T-cell (primary cell): ENCODE measurements around the gene PPP1R13L. TPM values are rescaled to one million over a fixed set of nuclear protein-coding genes. Genes with fewer than 3 reads are reported as not detected.

ENCODE experiments used
- ATAC-seq, 4 experiments: fragments of 200-7000 bp in 3 of 4; fragments of 150-1000 bp in 1 of 4; cut with Tn5 transposase; replicated peaks in 1 of 4; 1 replicate in 3 of 4; 2 replicates in 1 of 4; pipeline ENCODE4 v1.10.0; 2021; ENCODE audit warnings: moderate library complexity in 3 of 4, mild to moderate bottlenecking in 2 of 4, moderate number of reproducible peaks in 1 of 4
- CTCF ChIA-PET, 2 donors: fragments of 300-600 bp; sonication (Branson Sonifier 250); formaldehyde crosslinking; loops; one replicate each; lab custom pipeline; 2022; ENCODE audit warnings: antibody characterized with exemption in 2 of 2; lab: Charles Lee
- POLR2A ChIA-PET, 2 donors: fragments of 300-600 bp; sonication (Branson Sonifier 250); formaldehyde crosslinking; loops; one replicate each; lab custom pipeline; 2022; ENCODE audit warnings: antibody characterized with exemption in 2 of 2; lab: Charles Lee
- DNase-seq, 35 experiments: peaks; one replicate each; pipeline versions ENCODE4 v3.0.0 to v3.0.0-alpha.2; 2013 to 2023
- H3K27ac ChIP-seq: one replicate; pipeline ENCODE4 v1.5.1; 2013; ENCODE audit warnings: low read length
- H3K27me3 ChIP-seq, 2 experiments: replicated peaks in 1 of 2; 1 replicate in 1 of 2; 2 replicates in 1 of 2; pipeline versions ENCODE4 v1.6.1 to v1.7.0; 2013; ENCODE audit warnings: low read length in 1 of 2, mixed read lengths in 1 of 2; ENCODE audit not compliant: control insufficient read depth in 2 of 2, insufficient read depth in 2 of 2; ENCODE audit errors: extremely low read depth in 1 of 2
- H3K36me3 ChIP-seq, 2 donors: 1 replicate in 1 of 2; 2 replicates in 1 of 2; pipeline versions ENCODE4 v1.6.1 to v1.7.0; 2013; ENCODE audit warnings: low read length in 1 of 2; ENCODE audit not compliant: control insufficient read depth in 2 of 2, insufficient read depth in 1 of 2; ENCODE audit errors: extremely low read depth in 1 of 2
- H3K4me1 ChIP-seq, 2 experiments: 1 replicate in 1 of 2; 2 replicates in 1 of 2; pipeline versions ENCODE4 v1.6.1 to v1.7.0; 2013; ENCODE audit warnings: low read length in 2 of 2, mixed read lengths in 1 of 2; ENCODE audit not compliant: insufficient read depth in 2 of 2, control insufficient read depth in 1 of 2; ENCODE audit errors: extremely low read depth in 1 of 2
- H3K4me3 ChIP-seq, 2 donors: 1 replicate in 1 of 2; 2 replicates in 1 of 2; pipeline versions ENCODE4 v1.5.1 to v1.7.0; 2013; ENCODE audit warnings: mild to moderate bottlenecking in 2 of 2, low read length in 1 of 2, moderate library complexity in 1 of 2; ENCODE audit not compliant: control insufficient read depth in 1 of 2; ENCODE audit errors: extremely low read depth in 1 of 2
- H3K9me3 ChIP-seq: 2 replicates; pipeline ENCODE4 v1.7.0; 2013
- H3K27ac Mint-ChIP-seq, 2 donors: one replicate each; pipeline ENCODE4 v1.8.0; 2020 to 2021; ENCODE audit warnings: mild to moderate bottlenecking in 2 of 2, mixed read lengths in 2 of 2
- H3K27me3 Mint-ChIP-seq, 2 donors: one replicate each; pipeline ENCODE4 v1.8.0; 2021 to 2022; ENCODE audit warnings: mixed read lengths in 2 of 2
- H3K36me3 Mint-ChIP-seq: one replicate; pipeline ENCODE4 v1.8.0; 2021; ENCODE audit warnings: mixed read lengths
- H3K4me1 Mint-ChIP-seq, 3 donors: one replicate each; pipeline ENCODE4 v1.8.0; 2020 to 2022; ENCODE audit warnings: mixed read lengths in 3 of 3, mild to moderate bottlenecking in 1 of 3
- H3K4me3 Mint-ChIP-seq, 3 donors: one replicate each; pipeline ENCODE4 v1.8.0; 2020 to 2022; ENCODE audit warnings: mild to moderate bottlenecking in 3 of 3, mixed read lengths in 3 of 3, moderate library complexity in 3 of 3
- H3K9me3 Mint-ChIP-seq, 3 donors: one replicate each; pipeline ENCODE4 v1.8.0; 2020 to 2022; ENCODE audit warnings: mixed read lengths in 3 of 3
- WGBS: methylation state at CpG from one replicate; pipeline ENCODE4 v1.1.5; 2013; ENCODE audit warnings: missing lambda C conversion rate; ENCODE audit not compliant: insufficient coverage; 5-methylcytosine and 5-hydroxymethylcytosine counted together
- total RNA-seq, 35 experiments: library from RNA in 6 of 35; stranded (reverse) in 6 of 35; fragments of 120-200 nt in 1 of 35; gene quantifications; one replicate each; pipeline versions ENCODE4 v1.2.1 to v1.2.4 and lab custom pipeline; 2013 to 2026

The PPP1R13L gene
- total RNA-seq, 5 donors from 2014 or later (not counting 1 experiment from before 2014, with no cell fraction given) = 7.9 to 15.7 (median 12.5) TPM

GRCh38 chr19:45448887-45449299, 44.0 kb upstream of the PPP1R13L start:
- Histone ChIP-seq H3K4me1 (peaks cover 4 to 61% of the 10 kb centered on the region in 2 experiments), H3K9me3 (no peaks in the 10 kb centered on the region), H3K36me3 (no peaks in the 10 kb centered on the region), H3K27ac (peak overlapping the region; percentile 97), H3K4me3 (peak overlapping the region in 1 of 2 donors; percentile 56), H3K27me3 (peaks cover 0 to under 1% of the 10 kb centered on the region in 2 experiments)
- Mint-ChIP-seq H3K27ac (peak overlapping the region; percentile 82 to 84), H3K36me3 (no peaks in the 10 kb centered on the region), H3K9me3 (no peaks in the 10 kb centered on the region), H3K4me1 (peaks cover 57 to 65% (median 60%) of the 10 kb centered on the region in 3 donors), H3K27me3 (no peaks in the 10 kb centered on the region), H3K4me3 (peak overlapping the region; percentile 57 to 95 (median 59))
- ChIA-PET POLR2A (interaction anchor here in 1 of 2 donors (3.0 kb wide), 1 partner anchor 20 kb away, joined by 30 read pairs; the partner anchor contains the start of gene FOSB), CTCF (interaction anchor here in 1 of 2 donors (0.9 to 1.9 kb wide), 2 partner anchors 20 to 30 kb away, joined by 3 to 9 read pairs; no protein-coding TSS in a partner anchor)
- ATAC-seq (no peak), DNase-seq (peak in 1 of 35 experiments; percentile 40)
- 56% methylated on average over 4 of the region's 7 CpGs for WGBS

DNA sequence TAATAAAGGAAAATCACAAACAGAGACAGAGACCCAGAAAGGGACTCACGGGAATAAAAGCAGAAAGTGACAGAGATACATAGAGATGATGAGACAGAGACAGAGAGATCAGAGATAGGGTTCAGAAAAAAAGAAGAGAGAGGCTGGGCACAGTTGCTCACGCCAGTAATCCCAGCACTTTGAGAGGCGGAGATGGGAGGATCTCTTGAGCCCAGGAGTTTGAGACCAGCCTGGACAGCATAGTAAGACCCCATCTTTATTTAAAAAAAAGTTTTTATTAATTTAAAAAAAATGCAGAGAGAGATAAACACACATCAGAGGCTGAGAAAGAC, 43.5 kb upstream of the PPP1R13L start:
- Histone ChIP-seq H3K27ac (peak overlapping the region; percentile 97), H3K9me3 (no peaks in the 10 kb centered on the region)
- CTCF ChIA-PET = interaction anchor here in 1 of 2 donors (0.7 kb wide), 1 partner anchor 646 kb away, joined by 3 read pairs; no protein-coding TSS in a partner anchor

GRCh38 chr19:45446944-45447343, 42.1 kb upstream of the PPP1R13L start:
- Histone ChIP-seq H3K4me3 (no peak overlapping the region), H3K36me3 (no peaks in the 10 kb centered on the region), H3K27ac (no peak overlapping the region), H3K27me3 (peaks cover 0 to 7% of the 10 kb centered on the region in 2 experiments), H3K4me1 (peaks cover 9 to 71% of the 10 kb centered on the region in 2 experiments), H3K9me3 (no peaks in the 10 kb centered on the region)
- H3K4me3 Mint-ChIP-seq = no peak overlapping the region
- H3K27me3 Mint-ChIP-seq = no peaks in the 10 kb centered on the region
- H3K36me3 Mint-ChIP-seq = no peaks in the 10 kb centered on the region
- H3K9me3 Mint-ChIP-seq = no peaks in the 10 kb centered on the region
- DNase-seq (no peak), ATAC-seq (no peak)
- POLR2A ChIA-PET = interaction anchor here in 1 of 2 donors (0.5 kb wide), 1 partner anchor 10 kb away, joined by 7 read pairs; no protein-coding TSS in a partner anchor
- WGBS = 100% methylated on average over 6 of the region's 7 CpGs
- CTCF ChIA-PET = interaction anchor here in 1 of 2 donors (0.7 kb wide), 1 partner anchor 31 kb away, joined by 3 read pairs; no protein-coding TSS in a partner anchor
- H3K27ac Mint-ChIP-seq = no peak overlapping the region
- peaks cover 65 to 74% (median 72%) of the 10 kb centered on the region in 3 donors for H3K4me1 Mint-ChIP-seq

More for the DNA sequence above, 43.5 kb upstream of the PPP1R13L start:
- POLR2A ChIA-PET = interaction anchor here in 1 of 2 donors (3.0 kb wide), 1 partner anchor 20 kb away, joined by 30 read pairs; the partner anchor contains the start of gene FOSB
- Mint-ChIP-seq H3K4me3 (peak overlapping the region in 1 of 3 donors; percentile 95), H3K27ac (peak overlapping the region; percentile 35 to 82), H3K9me3 (no peaks in the 10 kb centered on the region), H3K4me1 (peaks cover 59 to 66% (median 65%) of the 10 kb centered on the region in 3 donors), H3K27me3 (no peaks in the 10 kb centered on the region), H3K36me3 (no peaks in the 10 kb centered on the region)
- DNase-seq (no peak), ATAC-seq (no peak)
- Histone ChIP-seq H3K4me1 (peaks cover 6 to 66% of the 10 kb centered on the region in 2 experiments), H3K4me3 (no peak overlapping the region), H3K27me3 (peaks cover 0 to 5% of the 10 kb centered on the region in 2 experiments), H3K36me3 (no peaks in the 10 kb centered on the region)
- 100% methylated on average over 1 of the region's 3 CpGs for WGBS

GRCh38 chr19:45446295-45446694, 41.4 kb upstream of the PPP1R13L start:
- H3K27me3 ChIP-seq = peaks cover 0 to 7% of the 10 kb centered on the region in 2 experiments
- Mint-ChIP-seq H3K36me3 (no peaks in the 10 kb centered on the region), H3K9me3 (no peaks in the 10 kb centered on the region), H3K27ac (peak overlapping the region; percentile 55 to 63), H3K4me1 (peaks cover 59 to 67% (median 66%) of the 10 kb centered on the region in 3 donors), H3K27me3 (no peaks in the 10 kb centered on the region), H3K4me3 (peak overlapping the region in 1 of 3 donors; percentile 54)
- ATAC-seq = no peak
- H3K9me3 ChIP-seq = no peaks in the 10 kb centered on the region
- DNase-seq = peak in 1 of 35 experiments; percentile 68
- H3K27ac ChIP-seq = peak overlapping the region; percentile 46
- H3K36me3 ChIP-seq = no peaks in the 10 kb centered on the region
- CTCF ChIA-PET = interaction anchor here in 1 of 2 donors (0.7 to 1.8 kb wide), 2 partner anchors 32 to 196 kb away, joined by 3 to 12 read pairs; no protein-coding TSS in a partner anchor
- H3K4me3 ChIP-seq = no peak overlapping the region
- POLR2A ChIA-PET = interaction anchor here in 1 of 2 donors (1.9 kb wide), 1 partner anchor 22 kb away, joined by 9 read pairs; the partner anchor contains the start of gene FOSB
- H3K4me1 ChIP-seq = peaks cover 5 to 64% of the 10 kb centered on the region in 2 experiments
- 79% methylated on average over 3 of the region's 6 CpGs for WGBS

DNA sequence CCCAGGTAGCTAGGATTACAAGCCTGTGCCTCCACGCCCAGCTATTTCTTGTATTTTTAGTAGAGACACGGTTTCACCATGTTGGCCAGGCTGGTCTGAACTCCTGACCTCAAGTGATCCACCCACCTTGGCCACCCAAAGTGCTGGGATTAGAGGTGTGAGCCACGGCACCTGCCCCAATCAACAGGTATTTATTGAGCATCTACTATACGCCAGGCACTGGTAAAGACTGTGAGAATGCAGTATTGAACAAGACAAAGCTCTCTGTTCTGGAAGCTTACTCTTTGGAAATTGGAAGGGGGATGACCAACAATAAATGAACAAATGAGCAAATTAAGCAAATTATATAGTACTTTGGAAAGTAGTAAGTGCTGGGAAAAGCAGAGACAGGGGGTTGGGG, 40.3 kb upstream of the PPP1R13L start:
- H3K27ac Mint-ChIP-seq = peak overlapping the region; percentile 55 to 66
- DNase-seq (no peak), ATAC-seq (no peak)
- Histone ChIP-seq H3K27ac (peak overlapping the region; percentile 84), H3K9me3 (no peaks in the 10 kb centered on the region), H3K27me3 (peaks cover 0 to 7% of the 10 kb centered on the region in 2 experiments), H3K36me3 (no peaks in the 10 kb centered on the region), H3K4me3 (no peak overlapping the region), H3K4me1 (peaks cover 5 to 68% of the 10 kb centered on the region in 2 experiments)
- POLR2A ChIA-PET = interaction anchor here in 1 of 2 donors (1.3 to 1.9 kb wide), 2 partner anchors 23 to 28 kb away, joined by 5 to 9 read pairs; partner anchors contain the start of gene FOSB
- no peaks in the 10 kb centered on the region for H3K36me3 Mint-ChIP-seq
- no peaks in the 10 kb centered on the region for H3K27me3 Mint-ChIP-seq
- CTCF ChIA-PET = interaction anchor here in 1 of 2 donors (0.6 to 1.8 kb wide), 3 partner anchors 22 to 39 kb away, joined by 3 to 12 read pairs (median 6); partner anchors contain the start of gene FOSB
- H3K4me1 Mint-ChIP-seq = peaks cover 62 to 70% (median 69%) of the 10 kb centered on the region in 3 donors
- 89% methylated on average over 2 of the region's 4 CpGs for WGBS
- peak overlapping the region; percentile 32 to 80 (median 41) for H3K4me3 Mint-ChIP-seq
- no peaks in the 10 kb centered on the region for H3K9me3 Mint-ChIP-seq
